Measurements from ENCODE around the gene ZWILCH. TPM values are rescaled to one million over a fixed set of nuclear protein-coding genes. Genes with fewer than 3 reads are reported as not detected.

The ZWILCH gene
- 10 to 100 TPM in 1 of 2 donors, 1 to 10 TPM in 1; 3.5 to 11.3 TPM for total RNA-seq
- polyA plus RNA-seq = 1 to 10 TPM; 1.5 to 2.3 TPM

GRCh38 chr15:66504563-66505429, at the start of gene ZWILCH, which contains the start of gene RPL4:
TSS of gene ZWILCH (plus strand) at chr15:66505326. CDS start at chr15:66505339, 13 bp downstream.
TSS of gene RPL4 (minus strand) at chr15:66504855. CDS start at chr15:66504790, 65 bp downstream.
- Histone ChIP-seq H3K36me3 (ENCODE audit: control insufficient read depth in 4 of 4, insufficient read depth in 3 of 4, low read depth in 1 of 4, low read length in 3 of 4) (peaks cover 7 to 34% (median 32%) of the 10 kb centered on the region in 4 donors), H3K27ac (ENCODE audit: low read depth in 1 of 2, low read length in 2 of 2) (peak within 1 kb of the TSS; percentile 87 to 90), H3K4me3 (ENCODE audit: low read depth in 1 of 3, low read length in 3 of 3) (peak within 1 kb of the TSS; percentile 83 to 100 (median 94)), H3K9ac (ENCODE audit: low read depth in 1 of 2, low read length in 2 of 2) (peak within 1 kb of the TSS; percentile 72 to 97), H3K9me3 (ENCODE audit: control insufficient read depth in 4 of 4, low read length in 3 of 4) (no peaks in the 10 kb centered on the region), H3K4me1 (ENCODE audit: control insufficient read depth in 4 of 4, insufficient read depth in 4 of 4, low read length in 3 of 4) (peaks cover 0 to 25% (median 21%) of the 10 kb centered on the region in 4 donors), H3K27me3 (ENCODE audit: control insufficient read depth in 4 of 4, insufficient read depth in 4 of 4, low read length in 3 of 4) (no peaks in the 10 kb centered on the region)
- under 1% methylated on average over 46 of the region's 46 CpGs for WGBS
- peak; percentile 80 for DNase-seq (ENCODE audit: low spot score)
- peak; percentile 73 to 75 for TF ChIP-seq RXRA (IDR thresholded peaks at IDR 0.05)
- peak; percentile 80 for TF ChIP-seq SP1 (IDR thresholded peaks at IDR 0.05)
- TF ChIP-seq REST (IDR thresholded peaks at IDR 0.05) = peak; percentile 84
- TF ChIP-seq HNF4G (IDR thresholded peaks at IDR 0.05) = no peak
- peak; percentile 99 for TF ChIP-seq TAF1 (conservative IDR thresholded peaks at IDR 0.05)
- TF ChIP-seq YY1 (IDR thresholded peaks at IDR 0.05) = peak; percentile 97
- TF ChIP-seq GABPA (IDR thresholded peaks at IDR 0.05 in 1 of 2, conservative IDR thresholded peaks at IDR 0.05 in 1 of 2) = peak; percentile 93 to 96
- no peak for TF ChIP-seq FOXA1 (IDR thresholded peaks at IDR 0.05)
- TF ChIP-seq HNF4A (conservative IDR thresholded peaks at IDR 0.05) = peak; percentile 51 to 57
- TF ChIP-seq FOXA2 (IDR thresholded peaks at IDR 0.05) = peak; percentile 72
- TF ChIP-seq MAX (IDR thresholded peaks at IDR 0.05) = no peak
- TF ChIP-seq CTCF (IDR thresholded peaks at IDR 0.05; ENCODE audit: low read depth, low read length, missing input control) = no peak
- TF ChIP-seq NR2F2 (IDR thresholded peaks at IDR 0.05) = peak; percentile 99
- TF ChIP-seq EGR1 (IDR thresholded peaks at IDR 0.05; ENCODE audit: low read depth in 2 of 2) = peak; percentile 4 to 30
- TF ChIP-seq ZBTB33 (IDR thresholded peaks at IDR 0.05) = peak; percentile 99
- TF ChIP-seq JUND (IDR thresholded peaks at IDR 0.05) = peak in 1 of 2 donors; percentile 62
- TF ChIP-seq RAD21 (IDR thresholded peaks at IDR 0.05) = no peak
- no peak for TF ChIP-seq ATF3 (IDR thresholded peaks at IDR 0.05)
